ENCODE results near the gene ARHGAP26.
A peak's percentile ranks its signal among the peaks of the same experiment; 100 is the strongest.

ARHGAP26 gene

GRCh38 chr5:142998316-142999020 lies 228.3 kb downstream of the ARHGAP26 start:
- no peak for TF ChIP-seq CTCF (IDR thresholded peaks at IDR 0.05)

GRCh38 chr5:143001764-143002351 lies 231.7 kb downstream of the ARHGAP26 start:
- no peak for TF ChIP-seq CTCF (IDR thresholded peaks at IDR 0.05)

DNA sequence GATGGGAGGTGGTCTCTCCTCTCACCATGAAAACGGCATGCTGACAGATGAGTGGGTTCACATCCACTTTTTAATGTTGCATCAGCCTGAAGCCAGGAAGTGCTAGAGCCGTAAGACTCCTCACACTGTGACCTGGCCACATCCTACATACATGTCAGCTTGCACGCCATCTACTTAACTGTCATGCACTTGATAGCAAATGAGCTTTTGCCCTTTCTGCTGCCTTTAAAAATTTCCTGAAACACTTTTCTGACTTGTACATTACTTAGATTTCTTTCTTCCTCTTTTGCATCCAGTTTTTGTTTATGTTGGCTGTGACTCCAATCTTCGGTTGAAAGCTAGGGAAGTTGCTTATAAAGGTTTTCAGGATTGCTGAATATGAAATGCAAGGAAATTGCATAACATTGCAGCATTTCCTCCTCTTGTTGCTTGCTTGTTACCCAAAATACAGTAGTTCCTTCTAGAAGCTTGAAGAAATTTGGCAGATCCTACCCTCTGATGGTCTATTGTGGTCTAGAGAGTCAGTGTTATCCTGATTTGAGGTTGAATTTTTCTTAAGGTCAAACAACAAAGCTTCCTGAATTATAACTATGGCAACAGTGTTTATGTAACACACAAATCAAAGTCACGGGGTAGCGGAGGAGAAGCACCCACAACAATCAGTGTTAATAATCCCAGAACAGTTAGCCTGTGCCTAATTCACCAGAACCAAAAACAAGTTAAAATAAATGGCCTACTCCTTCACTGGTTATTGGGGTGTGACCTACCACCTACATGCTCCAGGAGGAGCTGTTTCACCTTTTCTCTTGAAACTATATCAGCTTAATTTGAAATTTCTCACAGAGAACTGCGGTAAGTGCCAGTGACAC lies 232.5 kb downstream of the ARHGAP26 start:
- peak; percentile 67 for TF ChIP-seq CTCF (IDR thresholded peaks at IDR 0.05)

DNA sequence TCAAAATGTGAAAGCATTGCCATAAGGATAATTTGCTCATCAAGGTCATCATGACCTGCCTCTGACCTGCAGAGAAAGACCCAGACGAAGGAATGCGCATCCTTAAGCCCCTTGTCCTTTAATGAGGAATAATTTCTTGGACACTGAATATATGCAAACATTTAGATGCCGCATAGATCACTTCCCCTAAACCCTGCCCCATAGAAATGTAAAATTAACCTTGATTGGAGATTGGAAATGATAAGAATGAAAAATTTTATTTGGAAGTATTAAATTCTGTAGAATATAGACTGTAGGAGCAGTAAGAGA lies 233.1 kb downstream of the ARHGAP26 start:
- no peak for TF ChIP-seq CTCF (IDR thresholded peaks at IDR 0.05)

GRCh38 chr5:143004361-143005145 lies 234.4 kb downstream of the ARHGAP26 start:
- no peak for TF ChIP-seq CTCF (IDR thresholded peaks at IDR 0.05)

DNA sequence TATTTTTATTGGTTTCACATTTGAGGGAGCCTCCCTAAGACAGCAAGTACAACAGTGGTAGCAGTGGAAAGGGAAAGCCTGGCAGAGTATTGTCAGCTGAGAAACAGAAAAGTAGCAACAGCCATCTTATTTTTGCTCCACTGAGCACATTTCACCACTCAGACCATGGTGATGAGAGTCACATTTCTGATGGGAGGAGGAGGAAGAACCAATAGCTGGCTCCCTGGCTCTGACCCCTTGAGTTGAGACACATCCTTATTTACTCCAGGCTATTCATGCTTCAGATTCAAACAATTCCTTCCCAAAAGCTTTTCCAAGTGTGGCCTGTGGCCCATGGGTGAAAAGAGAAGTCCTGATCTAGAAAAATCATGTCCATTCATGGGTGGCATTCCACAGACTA lies 236.3 kb downstream of the ARHGAP26 start:
- no peak for TF ChIP-seq CTCF (IDR thresholded peaks at IDR 0.05)

DNA sequence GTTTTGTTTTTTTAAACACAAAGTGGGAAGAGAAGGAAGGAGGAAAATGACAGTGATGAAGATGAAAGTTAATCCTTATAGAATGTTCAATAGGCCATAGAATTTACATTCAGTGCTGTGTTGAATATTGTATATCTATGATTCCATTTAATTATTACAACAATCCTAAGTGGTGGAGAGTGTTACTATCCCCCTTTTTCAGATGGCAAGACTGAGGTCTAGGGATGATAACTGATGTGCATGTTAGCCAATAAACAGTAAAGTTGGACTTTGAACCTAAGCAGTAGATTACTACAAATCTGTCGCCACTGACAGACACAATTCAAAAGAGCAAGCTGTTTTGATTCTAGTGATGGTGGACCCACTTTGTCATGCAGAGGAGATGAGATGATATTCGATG lies 237.9 kb downstream of the ARHGAP26 start:
- TF ChIP-seq CTCF (IDR thresholded peaks at IDR 0.05): no peak
